ENCODE measurements around the gene PRKN.

PRKN gene

DNA sequence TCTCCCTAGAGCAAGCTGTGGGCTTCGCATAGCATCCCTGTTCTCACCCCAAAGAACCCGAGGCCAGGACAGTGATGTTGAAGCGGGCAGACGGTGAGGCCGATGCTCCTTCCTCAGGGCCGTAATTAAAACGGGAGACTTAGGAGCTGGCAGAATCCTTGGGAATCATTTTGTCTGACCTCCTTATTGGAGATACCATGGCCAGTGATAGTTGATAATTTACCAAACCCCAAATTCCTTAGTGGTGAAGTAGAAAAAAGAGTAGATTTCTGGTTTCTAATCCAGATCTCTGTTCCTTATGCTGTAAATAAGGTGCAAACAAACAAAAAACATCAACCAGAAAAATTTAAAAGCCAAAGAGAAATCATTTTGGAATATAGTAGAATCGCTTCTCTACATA is 1092.7 kb downstream of the PRKN start:
- Histone ChIP-seq H3K9me3 (ENCODE audit: control insufficient read depth, insufficient read depth, low read length) (peaks cover 3% of the 10 kb centered on the region; the same call in 1 of the 2 replicates), H3K4me1 (ENCODE audit: insufficient read depth, low read length) (no peaks in the 10 kb centered on the region), H3K9ac (ENCODE audit: low read depth, low read length) (no peak overlapping the region), H3K36me3 (ENCODE audit: insufficient read depth, low read length) (no peaks in the 10 kb centered on the region)

DNA sequence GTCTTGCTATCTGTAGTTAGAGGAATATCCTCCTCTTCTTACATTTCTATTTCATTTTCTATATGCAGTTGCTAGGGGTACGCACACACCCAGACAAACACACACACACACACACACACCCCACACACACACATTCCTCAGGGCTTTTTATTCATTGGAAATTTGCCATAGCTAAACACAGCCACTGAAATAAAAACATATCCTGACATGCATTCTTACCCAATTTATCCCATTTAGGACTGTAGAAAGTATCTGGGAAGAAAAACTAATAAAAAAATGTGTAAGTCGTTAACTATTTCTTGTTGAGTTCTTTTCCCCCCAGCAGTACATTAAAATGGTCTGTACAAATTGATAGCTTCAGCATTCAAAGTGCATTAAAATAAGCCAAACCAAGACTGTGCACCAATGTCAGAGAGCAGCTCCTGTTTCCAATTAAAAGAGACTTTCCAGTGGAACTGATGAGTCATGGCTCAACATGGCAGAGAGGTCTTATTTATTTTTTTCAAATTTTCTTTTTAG is 1095.8 kb downstream of the PRKN start:
- no peaks in the 10 kb centered on the region for H3K36me3 ChIP-seq (ENCODE audit: insufficient read depth, low read length)
- H3K9me3 ChIP-seq (ENCODE audit: control insufficient read depth, insufficient read depth, low read length), result no peaks in the 10 kb centered on the region
- H3K4me1 ChIP-seq (ENCODE audit: insufficient read depth, low read length), result no peaks in the 10 kb centered on the region
- H3K9ac ChIP-seq (ENCODE audit: low read depth, low read length), result no peak overlapping the region

DNA sequence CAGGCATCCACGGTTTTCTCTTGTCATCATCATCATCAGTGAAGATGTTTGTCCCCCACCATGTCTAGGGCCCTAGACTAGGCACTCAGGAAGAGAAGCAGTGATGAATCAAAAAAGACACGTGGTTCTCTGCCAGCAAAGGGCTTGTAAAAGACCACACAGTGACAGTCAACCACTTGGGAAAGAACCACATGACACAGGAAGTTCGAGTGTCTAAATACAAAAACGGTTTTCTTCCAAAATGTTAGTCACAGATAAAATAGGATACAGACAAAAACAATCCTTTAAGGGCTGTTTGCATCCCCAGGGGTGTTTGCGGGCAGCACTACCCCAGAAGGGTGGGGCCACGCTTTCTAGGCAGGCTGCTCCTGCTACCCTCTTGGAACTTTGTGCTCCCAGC is 1096.9 kb downstream of the PRKN start:
- Histone ChIP-seq H3K36me3 (ENCODE audit: insufficient read depth, low read length) (no peaks in the 10 kb centered on the region), H3K9ac (ENCODE audit: low read depth, low read length) (no peak overlapping the region), H3K9me3 (ENCODE audit: control insufficient read depth, insufficient read depth, low read length) (no peaks in the 10 kb centered on the region; the same call in 1 of the 2 replicates), H3K4me1 (ENCODE audit: insufficient read depth, low read length) (no peaks in the 10 kb centered on the region)

GRCh38 chr6:161626132-161626676 is 1101.4 kb downstream of the PRKN start:
- H3K4me1 ChIP-seq (ENCODE audit: insufficient read depth, low read length), result no peaks in the 10 kb centered on the region
- H3K36me3 ChIP-seq (ENCODE audit: insufficient read depth, low read length), result no peaks in the 10 kb centered on the region
- H3K9ac ChIP-seq (ENCODE audit: low read depth, low read length), result no peak overlapping the region
- no peaks in the 10 kb centered on the region; the same call in 1 of the 2 replicates for H3K9me3 ChIP-seq (ENCODE audit: control insufficient read depth, insufficient read depth, low read length)

DNA sequence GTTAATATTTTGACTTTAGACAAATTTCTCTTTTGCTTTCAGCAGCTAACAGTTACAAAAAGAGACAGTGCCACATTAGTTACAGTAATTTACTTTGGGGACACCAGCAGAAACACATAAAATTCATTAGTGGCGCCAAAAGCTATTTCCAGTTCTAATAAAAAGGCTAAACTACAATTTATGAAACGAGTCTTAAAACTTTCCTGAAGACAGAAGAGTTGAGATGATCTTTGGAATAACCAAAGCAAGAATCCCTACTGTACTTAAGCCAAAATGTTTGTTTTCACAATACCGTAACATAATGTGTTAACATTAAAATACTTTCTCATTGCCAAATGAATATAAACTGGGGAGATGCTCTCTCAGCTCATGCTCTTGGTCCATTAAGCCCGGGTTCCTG is 1103.5 kb downstream of the PRKN start:
- H3K36me3 ChIP-seq (ENCODE audit: insufficient read depth, low read length), result no peaks in the 10 kb centered on the region
- no peaks in the 10 kb centered on the region for H3K4me1 ChIP-seq (ENCODE audit: insufficient read depth, low read length)
- H3K9me3 ChIP-seq (ENCODE audit: control insufficient read depth, insufficient read depth, low read length), result no peaks in the 10 kb centered on the region; the same call in 1 of the 2 replicates
- no peak overlapping the region for H3K9ac ChIP-seq (ENCODE audit: low read depth, low read length)

GRCh38 chr6:161622779-161623178 is 1104.8 kb downstream of the PRKN start:
- H3K9ac ChIP-seq (ENCODE audit: low read depth, low read length), result no peak overlapping the region
- H3K9me3 ChIP-seq (ENCODE audit: control insufficient read depth, insufficient read depth, low read length), result no peaks in the 10 kb centered on the region; the same call in 1 of the 2 replicates
- H3K36me3 ChIP-seq (ENCODE audit: insufficient read depth, low read length), result no peaks in the 10 kb centered on the region
- H3K4me1 ChIP-seq (ENCODE audit: insufficient read depth, low read length), result no peaks in the 10 kb centered on the region

GRCh38 chr6:161618831-161619454 is 1108.6 kb downstream of the PRKN start:
- H3K9ac ChIP-seq (ENCODE audit: low read depth, low read length), result no peak overlapping the region
- H3K36me3 ChIP-seq (ENCODE audit: insufficient read depth, low read length), result no peaks in the 10 kb centered on the region
- no peaks in the 10 kb centered on the region for H3K4me1 ChIP-seq (ENCODE audit: insufficient read depth, low read length)
- H3K9me3 ChIP-seq (ENCODE audit: control insufficient read depth, insufficient read depth, low read length), result no peaks in the 10 kb centered on the region

DNA sequence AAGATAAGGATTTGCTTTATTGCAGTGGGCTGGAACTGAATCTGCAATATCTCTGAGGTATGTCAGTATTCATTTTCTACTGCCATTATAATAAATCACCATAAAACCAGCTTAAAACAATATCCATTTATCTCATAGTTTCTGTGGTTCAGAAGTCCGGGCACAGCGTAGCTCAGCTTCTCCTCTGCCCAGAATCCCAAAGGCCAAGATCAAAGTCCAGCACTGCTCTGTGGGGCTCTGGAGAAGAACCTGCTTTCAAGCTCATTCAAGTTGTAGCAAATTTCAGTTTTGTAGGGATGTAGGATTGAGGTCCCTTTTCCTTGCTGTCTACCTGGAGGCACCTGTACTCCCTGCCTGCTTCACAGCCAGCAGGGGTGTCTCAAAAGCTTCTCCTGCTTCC is 1113.9 kb downstream of the PRKN start:
- Histone ChIP-seq H3K9ac (ENCODE audit: low read depth, low read length) (no peak overlapping the region), H3K36me3 (ENCODE audit: insufficient read depth, low read length) (no peaks in the 10 kb centered on the region), H3K9me3 (ENCODE audit: control insufficient read depth, insufficient read depth, low read length) (no peaks in the 10 kb centered on the region; the same call in 1 of the 2 replicates), H3K4me1 (ENCODE audit: insufficient read depth, low read length) (no peaks in the 10 kb centered on the region)

DNA sequence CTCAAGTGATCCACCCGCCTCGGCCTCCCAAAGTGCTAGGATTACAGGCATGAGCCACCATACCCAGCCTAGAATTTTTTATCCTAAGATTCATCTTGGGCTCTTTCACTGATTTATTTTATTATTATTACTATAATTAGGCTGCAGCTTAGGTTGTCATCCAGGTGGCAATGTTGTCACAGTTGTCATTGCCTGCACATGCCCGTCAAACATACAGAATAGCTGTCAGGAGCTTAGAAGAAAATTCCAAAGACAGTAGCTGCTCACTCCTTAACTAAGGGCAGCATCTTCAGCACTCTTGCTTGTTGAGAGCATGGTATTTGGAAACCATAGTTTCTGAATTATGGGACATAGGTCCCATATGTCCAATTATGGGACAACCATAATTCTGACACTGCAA is 1118.8 kb downstream of the PRKN start:
- no peaks in the 10 kb centered on the region; the same call in 1 of the 2 replicates for H3K9me3 ChIP-seq (ENCODE audit: control insufficient read depth, insufficient read depth, low read length)
- H3K36me3 ChIP-seq (ENCODE audit: insufficient read depth, low read length), result no peaks in the 10 kb centered on the region
- H3K9ac ChIP-seq (ENCODE audit: low read depth, low read length), result no peak overlapping the region
- no peaks in the 10 kb centered on the region for H3K4me1 ChIP-seq (ENCODE audit: insufficient read depth, low read length)

DNA sequence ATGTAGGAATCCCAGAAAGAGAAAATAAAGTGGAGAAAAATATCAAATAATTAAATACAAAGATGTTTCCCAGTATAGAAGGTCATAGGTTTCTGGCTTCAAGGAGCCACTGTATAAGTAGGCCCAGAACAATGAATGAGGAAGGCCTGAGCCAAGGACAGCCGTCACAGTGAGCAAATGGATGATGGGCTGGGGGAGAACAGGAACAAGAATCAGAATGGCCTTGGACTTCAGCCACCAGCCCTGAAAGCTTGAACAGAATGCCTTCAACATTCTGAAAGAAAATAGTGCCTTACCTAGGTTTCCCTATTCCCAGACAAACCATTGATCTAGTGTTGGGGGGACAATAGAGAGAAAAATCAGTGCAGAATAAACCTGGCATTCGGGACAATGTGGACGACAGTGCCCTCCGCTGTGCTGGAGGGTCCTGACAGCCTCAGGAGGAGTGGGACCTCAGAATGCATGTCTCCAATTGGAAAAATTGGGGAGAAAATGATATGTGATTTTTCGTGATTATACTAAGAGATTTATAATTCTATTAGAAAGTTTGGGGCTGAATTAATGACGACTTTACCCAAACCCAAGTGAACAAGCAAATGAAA is 1119.8 kb downstream of the PRKN start:
- Histone ChIP-seq H3K9ac (ENCODE audit: low read depth, low read length) (no peak overlapping the region), H3K9me3 (ENCODE audit: control insufficient read depth, insufficient read depth, low read length) (no peaks in the 10 kb centered on the region; the same call in 1 of the 2 replicates), H3K36me3 (ENCODE audit: insufficient read depth, low read length) (no peaks in the 10 kb centered on the region), H3K4me1 (ENCODE audit: insufficient read depth, low read length) (no peaks in the 10 kb centered on the region)

GRCh38 chr6:161602359-161602758 is 1125.2 kb downstream of the PRKN start:
- no peaks in the 10 kb centered on the region for H3K9me3 ChIP-seq (ENCODE audit: control insufficient read depth, insufficient read depth, low read length)
- H3K9ac ChIP-seq (ENCODE audit: low read depth, low read length), result no peak overlapping the region
- H3K4me1 ChIP-seq (ENCODE audit: insufficient read depth, low read length), result no peaks in the 10 kb centered on the region
- no peaks in the 10 kb centered on the region for H3K36me3 ChIP-seq (ENCODE audit: insufficient read depth, low read length)

DNA sequence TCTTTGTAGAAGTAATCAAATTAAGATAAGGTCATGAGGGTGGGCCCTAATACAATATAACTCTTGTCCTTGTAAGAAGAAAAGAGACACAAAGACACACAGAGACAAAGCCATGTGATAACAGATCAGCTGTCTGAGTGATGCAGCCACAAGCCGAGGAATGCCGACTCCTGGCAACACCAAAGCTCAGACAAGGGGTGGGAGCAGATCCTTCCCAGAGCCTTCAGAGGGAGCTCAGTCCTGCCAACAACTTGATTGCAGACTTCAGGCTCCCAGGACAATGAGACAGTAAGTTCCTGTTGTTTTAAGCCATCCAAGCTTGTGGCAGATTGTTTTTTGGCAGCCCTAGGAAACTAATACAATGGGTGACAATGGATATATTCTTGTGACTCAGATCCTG is 1128.7 kb downstream of the PRKN start:
- Histone ChIP-seq H3K4me1 (ENCODE audit: insufficient read depth, low read length) (no peaks in the 10 kb centered on the region), H3K9me3 (ENCODE audit: control insufficient read depth, insufficient read depth, low read length) (no peaks in the 10 kb centered on the region), H3K36me3 (ENCODE audit: insufficient read depth, low read length) (no peaks in the 10 kb centered on the region), H3K9ac (ENCODE audit: low read depth, low read length) (no peak overlapping the region)

DNA sequence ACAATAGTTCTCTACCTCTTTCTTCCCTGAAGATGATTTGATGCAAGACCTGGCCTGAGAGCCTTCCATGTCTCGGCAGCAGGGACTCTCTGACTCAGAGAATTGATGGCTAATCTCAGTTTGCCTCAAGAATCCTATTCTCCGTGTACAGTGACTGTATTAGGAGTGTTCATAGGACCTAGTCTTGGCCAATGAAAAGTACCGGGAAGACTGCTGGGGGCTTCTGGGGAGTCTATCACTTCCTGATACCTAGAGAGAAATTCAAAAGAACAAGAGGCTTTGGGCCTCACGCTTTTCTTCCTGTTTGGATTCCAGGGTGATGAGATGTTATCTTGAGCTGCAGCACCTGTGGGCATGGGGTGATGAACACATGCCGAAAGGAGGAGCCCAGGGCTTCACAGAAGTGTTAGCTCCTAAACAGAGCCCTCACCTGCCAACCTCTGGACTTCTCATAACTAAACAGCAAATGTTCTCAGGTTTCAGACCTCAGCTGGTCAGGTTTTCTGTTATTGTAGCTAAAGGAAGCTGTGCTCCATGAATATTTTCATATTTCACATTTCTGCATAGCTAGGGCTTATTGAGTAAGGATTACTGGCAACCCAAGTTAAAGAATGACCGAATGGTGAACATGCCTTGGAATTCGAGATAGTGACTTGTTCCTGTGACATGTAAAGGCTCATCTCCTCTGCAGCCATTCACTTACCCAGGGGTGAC is 1130.6 kb downstream of the PRKN start:
- H3K9me3 ChIP-seq (ENCODE audit: control insufficient read depth, insufficient read depth, low read length), result no peaks in the 10 kb centered on the region
- no peaks in the 10 kb centered on the region for H3K36me3 ChIP-seq (ENCODE audit: insufficient read depth, low read length)
- no peak overlapping the region for H3K9ac ChIP-seq (ENCODE audit: low read depth, low read length)
- H3K4me1 ChIP-seq (ENCODE audit: insufficient read depth, low read length), result no peaks in the 10 kb centered on the region

- no peaks in the 10 kb centered on the region for H3K9me3 ChIP-seq (ENCODE audit: control insufficient read depth, insufficient read depth, low read length)
- H3K36me3 ChIP-seq (ENCODE audit: insufficient read depth, low read length), result no peaks in the 10 kb centered on the region
- no peak overlapping the region for H3K9ac ChIP-seq (ENCODE audit: low read depth, low read length)
- H3K4me1 ChIP-seq (ENCODE audit: insufficient read depth, low read length), result no peaks in the 10 kb centered on the region
These were observed 1133.2 kb downstream of the PRKN start for GRCh38 chr6:161594412-161594811.
